Upper lobe of left lung (tissue), 4 donors: Measurements from ENCODE around the gene ESPNL.

Experiments used
- CTCF ChIP-seq, 6 experiments: fragments of 450-650 bp in 4 of 6; fragments of 200-600 bp in 2 of 6; sonication (generic) in 2 of 6; IDR thresholded peaks; one replicate each; pipeline ENCODE4 v1.5.1; 2016 to 2019; ENCODE audit warnings: antibody characterized with exemption in 6 of 6
- EP300 ChIP-seq, 4 donors: sonication (generic); formaldehyde crosslinking; IDR thresholded peaks; one replicate each; pipeline ENCODE4 v1.5.1; 2017; ENCODE audit warnings: antibody characterized with exemption in 4 of 4, control low read depth in 2 of 4
- POLR2A ChIP-seq, 4 donors: fragments of 450-650 bp; IDR thresholded peaks; one replicate each; pipeline ENCODE4 v1.5.1; 2016 to 2017; ENCODE audit warnings: antibody characterized with exemption in 4 of 4, mild to moderate bottlenecking in 2 of 4

GRCh38 chr2:238155761-238156694 lies 55.9 kb downstream of the ESPNL start:
- no peak for TF ChIP-seq CTCF (IDR thresholded peaks at IDR 0.05)
- TF ChIP-seq POLR2A (IDR thresholded peaks at IDR 0.05): no peak
- no peak for TF ChIP-seq EP300 (IDR thresholded peaks at IDR 0.05)
